Astrocyte of the cerebellum (primary cell): ENCODE measurements around the gene TMEM256.

Source experiments
- DNase-seq: peaks from one replicate; pipeline ENCODE4 v3.0.0-alpha.2; 2011; ENCODE audit warnings: low read depth
- H3K4me3 ChIP-seq: 2 replicates; pipeline ENCODE4 v1.5.1; 2011; ENCODE audit warnings: mild to moderate bottlenecking, low read depth, low read length, moderate library complexity
- CTCF ChIP-seq: IDR thresholded peaks from 2 replicates; pipeline ENCODE4 v1.5.1; 2012; ENCODE audit warnings: low read length, low read depth, moderate library complexity, mild to moderate bottlenecking; ENCODE audit errors: missing control alignments
- in situ Hi-C: cut with HindIII; loops from 2 replicates; pipeline ENCODE4 v1.10.0; 2017; ENCODE audit warnings: low sequenced_read_pairs

The TMEM256 gene

GRCh38 chr17:7437950-7438614, 34.2 kb upstream of the TMEM256 start:
- in situ Hi-C loops: no loop called here
- H3K4me3 ChIP-seq: peak overlapping the region; percentile 22
- no peak for DNase-seq
- no peak for TF ChIP-seq CTCF

GRCh38 chr17:7437369-7437863, 33.5 kb upstream of the TMEM256 start:
- no peak for DNase-seq
- peak overlapping the region; percentile 19 for H3K4me3 ChIP-seq
- TF ChIP-seq CTCF: no peak
- in situ Hi-C loops: no loop called here

GRCh38 chr17:7436556-7437368, 32.9 kb upstream of the TMEM256 start:
- peak; percentile 23 for DNase-seq
- TF ChIP-seq CTCF: peak; percentile 66
- peak overlapping the region; percentile 19 for H3K4me3 ChIP-seq
- in situ Hi-C loops: no loop called here

GRCh38 chr17:7435676-7436555, 32.0 kb upstream of the TMEM256 start:
- TF ChIP-seq CTCF: no peak
- peak overlapping the region; percentile 39 for H3K4me3 ChIP-seq
- no peak for DNase-seq
- in situ Hi-C loops: no loop called here

- no peak for TF ChIP-seq CTCF
- in situ Hi-C loops: loop anchor here (5.0 kb wide), 1 partner anchor 45 kb away; the partner anchor contains the start of gene ZBTB4
- DNase-seq: no peak
- no peak overlapping the region for H3K4me3 ChIP-seq
These were observed 28.4 kb upstream of the TMEM256 start for GRCh38 chr17:7432296-7432695.

GRCh38 chr17:7431231-7431630, 27.3 kb upstream of the TMEM256 start:
- H3K4me3 ChIP-seq: no peak overlapping the region
- DNase-seq: no peak
- in situ Hi-C loops: loop anchor here (5.0 kb wide), 1 partner anchor 46 kb away; the partner anchor contains the start of gene ZBTB4
- TF ChIP-seq CTCF: no peak
